ENCODE measurements around the gene GREM2.

GREM2 gene

DNA sequence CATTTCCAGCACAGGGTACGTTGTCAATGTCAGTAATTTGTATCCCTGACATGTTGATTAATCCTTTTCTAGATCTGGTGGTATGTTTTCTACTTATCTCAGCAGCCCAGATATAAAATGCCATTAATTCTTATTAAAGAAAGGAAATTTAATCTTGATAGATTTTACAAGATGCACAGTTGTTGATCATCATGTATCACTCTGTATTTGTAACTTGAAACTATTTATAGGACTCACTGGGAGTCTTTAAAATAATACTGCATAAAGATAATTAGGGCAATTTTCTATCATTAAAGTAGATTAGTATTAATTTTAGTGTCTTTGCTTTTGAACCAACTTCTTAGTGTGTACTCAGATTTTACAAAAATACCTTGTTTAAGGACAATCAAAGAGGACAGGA lies 84.9 kb downstream of the GREM2 start:
- Histone ChIP-seq H3K4me1 (ENCODE audit: insufficient read depth, low read length, poor library complexity, severe bottlenecking) (no peaks in the 10 kb centered on the region), H3K79me2 (ENCODE audit: insufficient read depth, low read length) (no peaks in the 10 kb centered on the region), H2AFZ (ENCODE audit: low read length) (no peak overlapping the region), H4K20me1 (ENCODE audit: insufficient read depth, low read length, poor library complexity, severe bottlenecking) (no peaks in the 10 kb centered on the region), H3K9me3 (ENCODE audit: insufficient read depth, low read depth, low read length) (no peaks in the 10 kb centered on the region), H3K27me3 (ENCODE audit: insufficient read depth, low read length, poor library complexity, severe bottlenecking) (no peaks in the 10 kb centered on the region), H3K9me2 (replicated peaks; ENCODE audit: low read depth, low read length) (no peaks in the 10 kb centered on the region), H3K4me3 (ENCODE audit: low read length, poor library complexity, severe bottlenecking) (no peak overlapping the region), H3K9ac (ENCODE audit: low read depth, low read length, poor library complexity, severe bottlenecking) (no peak overlapping the region), H3K4me2 (ENCODE audit: low read depth, low read length, poor library complexity, severe bottlenecking) (no peak overlapping the region), H3F3A (ENCODE audit: low read depth) (no peaks in the 10 kb centered on the region), H3K36me3 (ENCODE audit: insufficient read depth, low read length) (no peaks in the 10 kb centered on the region)
- TF ChIP-seq, protein P1, sequence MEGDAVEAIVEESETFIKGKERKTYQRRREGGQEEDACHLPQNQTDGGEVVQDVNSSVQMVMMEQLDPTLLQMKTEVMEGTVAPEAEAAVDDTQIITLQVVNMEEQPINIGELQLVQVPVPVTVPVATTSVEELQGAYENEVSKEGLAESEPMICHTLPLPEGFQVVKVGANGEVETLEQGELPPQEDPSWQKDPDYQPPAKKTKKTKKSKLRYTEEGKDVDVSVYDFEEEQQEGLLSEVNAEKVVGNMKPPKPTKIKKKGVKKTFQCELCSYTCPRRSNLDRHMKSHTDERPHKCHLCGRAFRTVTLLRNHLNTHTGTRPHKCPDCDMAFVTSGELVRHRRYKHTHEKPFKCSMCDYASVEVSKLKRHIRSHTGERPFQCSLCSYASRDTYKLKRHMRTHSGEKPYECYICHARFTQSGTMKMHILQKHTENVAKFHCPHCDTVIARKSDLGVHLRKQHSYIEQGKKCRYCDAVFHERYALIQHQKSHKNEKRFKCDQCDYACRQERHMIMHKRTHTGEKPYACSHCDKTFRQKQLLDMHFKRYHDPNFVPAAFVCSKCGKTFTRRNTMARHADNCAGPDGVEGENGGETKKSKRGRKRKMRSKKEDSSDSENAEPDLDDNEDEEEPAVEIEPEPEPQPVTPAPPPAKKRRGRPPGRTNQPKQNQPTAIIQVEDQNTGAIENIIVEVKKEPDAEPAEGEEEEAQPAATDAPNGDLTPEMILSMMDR (conservative IDR thresholded peaks at IDR 0.05; ENCODE audit: low read length): no peak
- no peak for TF ChIP-seq EZH2phosphoT487 (IDR thresholded peaks at IDR 0.05; ENCODE audit: borderline replicate concordance)

DNA sequence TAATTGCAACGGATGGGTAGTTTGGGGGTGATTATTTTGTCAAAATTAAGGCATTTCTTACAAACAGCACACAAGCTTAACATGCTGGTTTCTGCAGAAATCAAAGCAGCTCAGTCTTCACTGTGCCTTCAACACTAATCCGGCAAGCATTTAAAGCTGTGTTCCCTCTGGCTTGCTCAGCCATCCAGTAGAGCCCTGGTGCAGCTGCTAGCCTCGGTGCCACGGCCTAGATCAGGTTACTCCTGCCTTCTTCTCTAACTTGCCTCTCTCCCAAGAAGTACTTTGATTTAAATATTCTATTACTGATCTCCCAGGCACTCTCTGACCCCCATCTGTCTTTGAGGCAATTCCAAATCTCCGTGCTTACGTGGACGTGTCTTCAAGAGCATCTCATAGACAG lies 85.6 kb downstream of the GREM2 start:
- H3K9me3 ChIP-seq (ENCODE audit: insufficient read depth, low read depth, low read length): no peaks in the 10 kb centered on the region
- H3K36me3 ChIP-seq (ENCODE audit: insufficient read depth, low read length): no peaks in the 10 kb centered on the region
- H3K4me3 ChIP-seq (ENCODE audit: low read length, poor library complexity, severe bottlenecking): no peak overlapping the region
- no peaks in the 10 kb centered on the region for H3F3A ChIP-seq (ENCODE audit: low read depth)
- H2AFZ ChIP-seq (ENCODE audit: low read length): no peak overlapping the region
- H3K27me3 ChIP-seq (ENCODE audit: insufficient read depth, low read length, poor library complexity, severe bottlenecking): no peaks in the 10 kb centered on the region
- H3K9ac ChIP-seq (ENCODE audit: low read depth, low read length, poor library complexity, severe bottlenecking): no peak overlapping the region
- no peaks in the 10 kb centered on the region for H3K9me2 ChIP-seq (replicated peaks; ENCODE audit: low read depth, low read length)
- no peaks in the 10 kb centered on the region for H3K79me2 ChIP-seq (ENCODE audit: insufficient read depth, low read length)
- TF ChIP-seq, protein P1 (conservative IDR thresholded peaks at IDR 0.05; ENCODE audit: low read length): no peak
- no peaks in the 10 kb centered on the region for H3K4me1 ChIP-seq (ENCODE audit: insufficient read depth, low read length, poor library complexity, severe bottlenecking)
- no peaks in the 10 kb centered on the region for H4K20me1 ChIP-seq (ENCODE audit: insufficient read depth, low read length, poor library complexity, severe bottlenecking)
- no peak overlapping the region for H3K4me2 ChIP-seq (ENCODE audit: low read depth, low read length, poor library complexity, severe bottlenecking)

DNA sequence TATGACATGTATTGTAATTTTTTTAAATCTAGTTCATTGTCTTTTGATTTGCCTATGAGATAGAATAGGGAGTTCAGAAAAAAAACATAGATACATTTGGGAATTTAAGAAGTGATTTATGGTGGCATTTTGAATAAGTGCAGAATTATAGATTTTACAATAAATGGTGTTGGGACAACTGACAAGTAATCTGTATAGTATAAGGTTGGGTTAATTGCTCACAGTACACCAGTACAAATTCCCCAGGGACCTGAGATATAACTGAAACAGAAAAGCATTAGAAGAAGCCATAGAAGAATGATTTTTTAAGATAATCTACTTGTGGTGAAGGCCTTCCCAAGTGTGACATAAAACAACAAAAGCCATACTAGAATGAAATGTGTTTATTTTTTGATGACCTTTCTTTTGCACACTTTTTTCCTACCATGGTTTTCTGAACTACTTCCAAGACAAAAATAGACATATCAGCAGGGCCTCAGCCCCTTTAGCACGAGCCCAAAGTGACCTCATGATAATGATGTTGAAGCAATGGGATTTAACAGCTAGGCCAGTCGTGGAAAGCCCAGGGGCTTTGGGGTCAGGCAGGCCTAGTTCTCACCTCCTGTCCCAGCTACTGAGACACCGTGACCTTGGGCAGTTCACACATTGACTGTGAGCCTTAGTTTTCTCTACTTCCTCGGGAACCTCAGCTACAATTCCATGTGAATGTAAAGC lies 87.4 kb downstream of the GREM2 start:
- H3K4me2 ChIP-seq (ENCODE audit: low read depth, low read length, poor library complexity, severe bottlenecking): no peak overlapping the region
- no peaks in the 10 kb centered on the region for H3K9me3 ChIP-seq (ENCODE audit: insufficient read depth, low read depth, low read length)
- H2AFZ ChIP-seq (ENCODE audit: low read length): no peak overlapping the region
- H3K9ac ChIP-seq (ENCODE audit: low read depth, low read length, poor library complexity, severe bottlenecking): no peak overlapping the region
- no peaks in the 10 kb centered on the region for H3F3A ChIP-seq (ENCODE audit: low read depth)
- H3K36me3 ChIP-seq (ENCODE audit: insufficient read depth, low read length): no peaks in the 10 kb centered on the region
- no peaks in the 10 kb centered on the region for H4K20me1 ChIP-seq (ENCODE audit: insufficient read depth, low read length, poor library complexity, severe bottlenecking)
- H3K4me1 ChIP-seq (ENCODE audit: insufficient read depth, low read length, poor library complexity, severe bottlenecking): no peaks in the 10 kb centered on the region
- H3K79me2 ChIP-seq (ENCODE audit: insufficient read depth, low read length): no peaks in the 10 kb centered on the region
- H3K4me3 ChIP-seq (ENCODE audit: low read length, poor library complexity, severe bottlenecking): no peak overlapping the region
- no peak for TF ChIP-seq EZH2phosphoT487 (IDR thresholded peaks at IDR 0.05; ENCODE audit: borderline replicate concordance)
- TF ChIP-seq, protein P1 (conservative IDR thresholded peaks at IDR 0.05; ENCODE audit: low read length): no peak
- H3K9me2 ChIP-seq (replicated peaks; ENCODE audit: low read depth, low read length): no peaks in the 10 kb centered on the region
- no peaks in the 10 kb centered on the region for H3K27me3 ChIP-seq (ENCODE audit: insufficient read depth, low read length, poor library complexity, severe bottlenecking)

Measured in Loucy (cell line).